GM11168 (cell line): ENCODE results near the gene TGFBR3.

Experiments
- in situ Hi-C: fragments of 300-500 bp; cut with MboI; formaldehyde crosslinking; loops from one replicate; pipeline ENCODE4 v1.12.0; 2022; ENCODE audit warnings: low sequenced_read_pairs; ENCODE audit not compliant: unreplicated experiment

TGFBR3 gene

GRCh38 chr1:91789273-91789997, 96.5 kb downstream of the TGFBR3 start:
- in situ Hi-C loops, result no loop called here

- in situ Hi-C loops, result no loop called here
Measured at GRCh38 chr1:91787919-91788318, 98.0 kb downstream of the TGFBR3 start.

- in situ Hi-C loops, result no loop called here
Measured at GRCh38 chr1:91784616-91785015, 101.3 kb downstream of the TGFBR3 start.

GRCh38 chr1:91784191-91784590, 101.8 kb downstream of the TGFBR3 start:
- in situ Hi-C loops, result no loop called here

GRCh38 chr1:91783423-91784170, 102.4 kb downstream of the TGFBR3 start:
- in situ Hi-C loops, result no loop called here

GRCh38 chr1:91781901-91782622, 103.9 kb downstream of the TGFBR3 start:
- in situ Hi-C loops, result no loop called here

GRCh38 chr1:91781371-91781825, 104.6 kb downstream of the TGFBR3 start:
- in situ Hi-C loops, result no loop called here

GRCh38 chr1:91779548-91780021, 106.4 kb downstream of the TGFBR3 start:
- in situ Hi-C loops, result no loop called here

GRCh38 chr1:91778964-91779363, 107.0 kb downstream of the TGFBR3 start:
- in situ Hi-C loops, result no loop called here

GRCh38 chr1:91777630-91778300, 108.2 kb downstream of the TGFBR3 start:
- in situ Hi-C loops, result no loop called here

GRCh38 chr1:91777196-91777595, 108.8 kb downstream of the TGFBR3 start:
- in situ Hi-C loops, result no loop called here

GRCh38 chr1:91776068-91776794, 109.7 kb downstream of the TGFBR3 start:
- in situ Hi-C loops, result no loop called here

- in situ Hi-C loops, result no loop called here
Measured at GRCh38 chr1:91775227-91775626, 110.7 kb downstream of the TGFBR3 start.

GRCh38 chr1:91774520-91775203, 111.3 kb downstream of the TGFBR3 start:
- in situ Hi-C loops, result no loop called here

GRCh38 chr1:91771717-91772116, 114.2 kb downstream of the TGFBR3 start:
- in situ Hi-C loops, result no loop called here

- in situ Hi-C loops, result no loop called here
Measured at GRCh38 chr1:91770667-91771268, 115.2 kb downstream of the TGFBR3 start.

- in situ Hi-C loops, result no loop called here
Measured at GRCh38 chr1:91769742-91770141, 116.2 kb downstream of the TGFBR3 start.

- in situ Hi-C loops, result no loop called here
Measured at GRCh38 chr1:91768786-91769725, 116.9 kb downstream of the TGFBR3 start.
